GM12891 (cell line): ENCODE results near the gene DPP10.

ENCODE experiments used
- PAX5 ChIP-seq: IDR thresholded peaks from 2 replicates; pipeline ENCODE4 v1.6.1; 2011; ENCODE audit warnings: low read length, moderate library complexity, mild to moderate bottlenecking; ENCODE audit not compliant: insufficient read depth, severe bottlenecking
- POLR2A ChIP-seq: IDR thresholded peaks from 2 replicates; pipeline ENCODE4 v1.6.1; 2011; ENCODE audit warnings: low read depth, low read length, control low read depth
- POLR2AphosphoS5 ChIP-seq: IDR thresholded peaks from 2 replicates; pipeline ENCODE4 v1.6.1; 2011; ENCODE audit warnings: low read depth, low read length, control low read depth
- POU2F2 ChIP-seq: IDR thresholded peaks from 2 replicates; pipeline ENCODE4 v1.6.1; 2011; ENCODE audit warnings: low read depth, mild to moderate bottlenecking, control low read depth, low read length, moderate library complexity
- SPI1 ChIP-seq: IDR thresholded peaks from 2 replicates; pipeline ENCODE4 v1.6.1; 2011; ENCODE audit warnings: low read depth, low read length, control low read depth
- TAF1 ChIP-seq: IDR thresholded peaks from 2 replicates; pipeline ENCODE4 v1.6.1; 2011; ENCODE audit warnings: low read depth, low read length, control low read depth

- TF ChIP-seq POLR2A (no peak), PAX5 (no peak), POLR2AphosphoS5 (no peak), TAF1 (no peak), SPI1 (no peak), POU2F2 (no peak)
Observed at GRCh38 chr2:115057473-115057872, 615.0 kb downstream of the DPP10 start.
